GM11168 (cell line): Measurements from ENCODE around the gene BBS9.

Source experiments
- in situ Hi-C: fragments of 300-500 bp; cut with MboI; formaldehyde crosslinking; loops from one replicate; pipeline ENCODE4 v1.12.0; 2022; ENCODE audit warnings: low sequenced_read_pairs; ENCODE audit not compliant: unreplicated experiment

The BBS9 gene

GRCh38 chr7:33420311-33420940 lies 291.1 kb downstream of the BBS9 start:
- in situ Hi-C loops = no loop called here

- in situ Hi-C loops = no loop called here
Measured at GRCh38 chr7:33421429-33421828, 292.1 kb downstream of the BBS9 start.

GRCh38 chr7:33422141-33422540 lies 292.8 kb downstream of the BBS9 start:
- in situ Hi-C loops = no loop called here

GRCh38 chr7:33422825-33423645 lies 293.7 kb downstream of the BBS9 start:
- in situ Hi-C loops = no loop called here

- in situ Hi-C loops = no loop called here
Measured at GRCh38 chr7:33423646-33424020, 294.3 kb downstream of the BBS9 start.

GRCh38 chr7:33425395-33425794 lies 296.0 kb downstream of the BBS9 start:
- in situ Hi-C loops = no loop called here

GRCh38 chr7:33425929-33426678 lies 296.7 kb downstream of the BBS9 start:
- in situ Hi-C loops = no loop called here

GRCh38 chr7:33428415-33428814 lies 299.1 kb downstream of the BBS9 start:
- in situ Hi-C loops = no loop called here

GRCh38 chr7:33431543-33431942 lies 302.2 kb downstream of the BBS9 start:
- in situ Hi-C loops = no loop called here

- in situ Hi-C loops = no loop called here
Measured at GRCh38 chr7:33432821-33433220, 303.5 kb downstream of the BBS9 start.

GRCh38 chr7:33433357-33433756 lies 304.0 kb downstream of the BBS9 start:
- in situ Hi-C loops = no loop called here

GRCh38 chr7:33444511-33444910 lies 315.1 kb downstream of the BBS9 start:
- in situ Hi-C loops = no loop called here

GRCh38 chr7:33446551-33446950 lies 317.2 kb downstream of the BBS9 start:
- in situ Hi-C loops = no loop called here

GRCh38 chr7:33448035-33448434 lies 318.7 kb downstream of the BBS9 start:
- in situ Hi-C loops = no loop called here

GRCh38 chr7:33449847-33450246 lies 320.5 kb downstream of the BBS9 start:
- in situ Hi-C loops = no loop called here

GRCh38 chr7:33452805-33453502 lies 323.6 kb downstream of the BBS9 start:
- in situ Hi-C loops = no loop called here

GRCh38 chr7:33457039-33457438 lies 327.7 kb downstream of the BBS9 start:
- in situ Hi-C loops = no loop called here

GRCh38 chr7:33458581-33458980 lies 329.2 kb downstream of the BBS9 start:
- in situ Hi-C loops = no loop called here

GRCh38 chr7:33459340-33459751 lies 330.0 kb downstream of the BBS9 start:
- in situ Hi-C loops = no loop called here

GRCh38 chr7:33463131-33463530 lies 333.8 kb downstream of the BBS9 start:
- in situ Hi-C loops = no loop called here

- in situ Hi-C loops = no loop called here
Measured at GRCh38 chr7:33466203-33466602, 336.8 kb downstream of the BBS9 start.
